WERI-Rb-1 (cell line): ENCODE results near the gene CCDC175.

Experiments used
- DNase-seq: peaks from one replicate; pipeline ENCODE4 v3.0.0-alpha.2; 2020
- H3K27ac ChIP-seq: fragments of 250-450 bp; sonication (Bioruptor Pico); 2 replicates; pipeline ENCODE4 v1.5.1; 2020; ENCODE audit warnings: mild to moderate bottlenecking, moderate library complexity
- H3K27me3 ChIP-seq: fragments of 250-450 bp; sonication (Bioruptor Pico); 2 replicates; pipeline ENCODE4 v1.5.1; 2021; ENCODE audit warnings: mild to moderate bottlenecking, low read depth, moderate library complexity; ENCODE audit not compliant: insufficient read depth, severe bottlenecking
- H3K36me3 ChIP-seq: fragments of 250-450 bp; sonication (Bioruptor Pico); 2 replicates; pipeline ENCODE4 v1.5.1; 2020; ENCODE audit warnings: mild to moderate bottlenecking, moderate library complexity
- H3K4me3 ChIP-seq: 2 replicates; pipeline ENCODE4 v1.5.1; 2011; ENCODE audit warnings: low read depth, mild to moderate bottlenecking, control low read depth, low read length
- H3K9me3 ChIP-seq: fragments of 250-450 bp; sonication (Bioruptor Pico); 2 replicates; pipeline ENCODE4 v1.5.1; 2021; ENCODE audit warnings: mild to moderate bottlenecking, moderate library complexity; ENCODE audit not compliant: severe bottlenecking
- CTCF ChIP-seq: IDR thresholded peaks from 2 replicates; pipeline ENCODE4 v1.5.1; 2011; ENCODE audit warnings: low read depth, mild to moderate bottlenecking, control low read depth, inconsistent platforms, low read length

Gene CCDC175

GRCh38 chr14:59458486-59458885 is 118.1 kb downstream of the CCDC175 start:
- TF ChIP-seq CTCF, result no peak
- H3K27me3 ChIP-seq, result no peaks in the 10 kb centered on the region
- peaks cover 11% of the 10 kb centered on the region for H3K36me3 ChIP-seq
- H3K9me3 ChIP-seq, result no peaks in the 10 kb centered on the region
- H3K4me3 ChIP-seq, result no peak overlapping the region
- no peak for DNase-seq
- H3K27ac ChIP-seq, result no peak overlapping the region

DNA sequence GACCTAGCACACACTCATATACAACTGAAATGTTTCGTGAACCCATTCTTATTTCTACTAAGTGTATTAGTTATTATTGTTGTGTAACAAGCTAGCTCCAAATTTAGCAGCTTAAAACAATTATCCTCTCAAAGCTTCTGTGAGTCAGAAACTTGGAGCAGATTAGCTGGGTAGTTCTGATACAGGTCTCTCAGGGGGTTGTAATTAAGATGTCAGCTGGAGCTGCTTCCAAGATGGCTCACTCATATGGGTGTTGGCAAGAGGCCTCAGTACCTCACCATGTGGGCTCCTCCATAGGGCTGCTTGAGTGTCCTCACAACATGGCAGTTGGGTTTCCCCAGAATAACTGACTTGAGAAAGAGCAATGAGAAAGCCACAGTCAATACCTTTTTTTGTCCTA is 121.2 kb downstream of the CCDC175 start:
- no peaks in the 10 kb centered on the region for H3K9me3 ChIP-seq
- peaks cover 7% of the 10 kb centered on the region for H3K36me3 ChIP-seq
- H3K4me3 ChIP-seq, result no peak overlapping the region
- no peak overlapping the region for H3K27ac ChIP-seq
- no peak for TF ChIP-seq CTCF
- DNase-seq, result no peak
- no peaks in the 10 kb centered on the region for H3K27me3 ChIP-seq
